Endometrial microvascular endothelial cells (primary cell): ENCODE measurements around the gene ESYT1. TPM values are rescaled to one million over a fixed set of nuclear protein-coding genes. Genes with fewer than 3 reads are reported as not detected.
"Not testable (repeated sequence)": the region's sequence is repeated elsewhere in the genome, so short reads cannot be mapped to it uniquely, and the experiment has no call there.

ENCODE experiments used
- in situ Hi-C: cut with HindIII; loops from 2 replicates; pipeline ENCODE4 v1.10.0; 2017; ENCODE audit warnings: low sequenced_read_pairs, low pct_unique_long_range_greater_than_20kb; ENCODE audit errors: inconsistent ontology term
- total RNA-seq: library from RNA; depleted of rRNA; stranded (reverse); fragments of >200 nt; gene quantifications from one replicate; pipeline ENCODE4 v1.2.3, GENCODE V29; 2015; ENCODE audit errors: inconsistent ontology term

The ESYT1 gene
- total RNA-seq, 1 donor from 2014 or later, result 193 TPM

GRCh38 chr12:56152132-56152755 is 24.2 kb downstream of the ESYT1 start, which contains the start of gene MYL6B:
Gene MYL6B, plus strand, starts transcription at chr12:56152587. Its CDS starts 1,332 bp downstream, at chr12:56153919.
- in situ Hi-C loops, result no loop called here

- in situ Hi-C loops, result no loop called here
Observed at GRCh38 chr12:56152756-56153677, 24.9 kb downstream of the ESYT1 start.

GRCh38 chr12:56153678-56154065 is 25.6 kb downstream of the ESYT1 start:
- in situ Hi-C loops, result no loop called here

- in situ Hi-C loops, result no loop called here
Observed at GRCh38 chr12:56154246-56154771, 26.2 kb downstream of the ESYT1 start.

GRCh38 chr12:56154818-56155217 is 26.8 kb downstream of the ESYT1 start:
- in situ Hi-C loops, result no loop called here

- in situ Hi-C loops, result no loop called here
Observed at GRCh38 chr12:56155256-56155845, 27.3 kb downstream of the ESYT1 start.

- in situ Hi-C loops, result not testable (repeated sequence)
Observed at GRCh38 chr12:56156464-56157200, 28.6 kb downstream of the ESYT1 start.

- in situ Hi-C loops, result no loop called here
Observed at GRCh38 chr12:56157201-56158028, 29.3 kb downstream of the ESYT1 start.

GRCh38 chr12:56158029-56158925 is 30.2 kb downstream of the ESYT1 start, which contains the start of gene MYL6:
Gene MYL6, plus strand, starts transcription at chr12:56158359. Its CDS starts 43 bp downstream, at chr12:56158402.
- in situ Hi-C loops, result no loop called here

- in situ Hi-C loops, result no loop called here
Observed at GRCh38 chr12:56158926-56159461, 30.9 kb downstream of the ESYT1 start.

- in situ Hi-C loops, result no loop called here
Observed at GRCh38 chr12:56159482-56160192, 31.6 kb downstream of the ESYT1 start.

- in situ Hi-C loops, result no loop called here
Observed at GRCh38 chr12:56160193-56160763, 32.2 kb downstream of the ESYT1 start.

GRCh38 chr12:56160894-56161689 is 33.0 kb downstream of the ESYT1 start:
- in situ Hi-C loops, result no loop called here

- in situ Hi-C loops, result no loop called here
Observed at GRCh38 chr12:56161690-56162351, 33.8 kb downstream of the ESYT1 start.
